LNCAP (cell line): ENCODE results near the gene OSBPL1A.

Source experiments
- TF ChIP-seq, protein P1 (sequence below): fragments of 450-650 bp; IDR thresholded peaks from 2 replicates; pipeline ENCODE4 v1.5.1; 2017; ENCODE audit warnings: mild to moderate bottlenecking

OSBPL1A gene

DNA sequence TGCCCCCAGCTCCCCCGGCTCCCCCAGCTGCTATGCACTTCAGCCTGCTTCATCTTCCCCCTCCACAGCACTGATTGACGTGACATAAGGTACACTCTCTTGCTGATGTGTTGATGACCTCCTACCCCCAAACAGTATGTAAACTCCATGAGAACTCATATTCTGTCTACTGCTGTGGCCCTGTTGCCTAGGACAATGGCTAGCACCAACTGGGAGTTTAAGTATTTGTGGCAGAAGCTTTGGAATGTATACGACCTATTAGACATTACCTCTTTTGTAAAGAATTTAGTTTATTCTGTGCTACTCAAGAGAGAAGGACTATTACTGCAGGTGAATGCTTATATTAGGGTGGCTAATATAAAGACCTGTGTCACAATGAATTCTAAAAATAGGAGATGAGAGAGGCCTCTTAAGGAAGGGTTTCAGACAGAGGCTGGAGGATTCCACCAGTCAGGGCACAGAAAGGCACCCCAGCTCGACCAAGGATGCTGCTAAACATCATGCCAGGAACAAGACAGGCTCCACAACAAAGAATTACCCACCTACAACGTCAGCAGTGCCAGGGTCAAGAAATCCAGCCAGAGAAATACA, 198.2 kb downstream of the OSBPL1A start:
- TF ChIP-seq, protein P1, sequence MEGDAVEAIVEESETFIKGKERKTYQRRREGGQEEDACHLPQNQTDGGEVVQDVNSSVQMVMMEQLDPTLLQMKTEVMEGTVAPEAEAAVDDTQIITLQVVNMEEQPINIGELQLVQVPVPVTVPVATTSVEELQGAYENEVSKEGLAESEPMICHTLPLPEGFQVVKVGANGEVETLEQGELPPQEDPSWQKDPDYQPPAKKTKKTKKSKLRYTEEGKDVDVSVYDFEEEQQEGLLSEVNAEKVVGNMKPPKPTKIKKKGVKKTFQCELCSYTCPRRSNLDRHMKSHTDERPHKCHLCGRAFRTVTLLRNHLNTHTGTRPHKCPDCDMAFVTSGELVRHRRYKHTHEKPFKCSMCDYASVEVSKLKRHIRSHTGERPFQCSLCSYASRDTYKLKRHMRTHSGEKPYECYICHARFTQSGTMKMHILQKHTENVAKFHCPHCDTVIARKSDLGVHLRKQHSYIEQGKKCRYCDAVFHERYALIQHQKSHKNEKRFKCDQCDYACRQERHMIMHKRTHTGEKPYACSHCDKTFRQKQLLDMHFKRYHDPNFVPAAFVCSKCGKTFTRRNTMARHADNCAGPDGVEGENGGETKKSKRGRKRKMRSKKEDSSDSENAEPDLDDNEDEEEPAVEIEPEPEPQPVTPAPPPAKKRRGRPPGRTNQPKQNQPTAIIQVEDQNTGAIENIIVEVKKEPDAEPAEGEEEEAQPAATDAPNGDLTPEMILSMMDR, result no peak

DNA sequence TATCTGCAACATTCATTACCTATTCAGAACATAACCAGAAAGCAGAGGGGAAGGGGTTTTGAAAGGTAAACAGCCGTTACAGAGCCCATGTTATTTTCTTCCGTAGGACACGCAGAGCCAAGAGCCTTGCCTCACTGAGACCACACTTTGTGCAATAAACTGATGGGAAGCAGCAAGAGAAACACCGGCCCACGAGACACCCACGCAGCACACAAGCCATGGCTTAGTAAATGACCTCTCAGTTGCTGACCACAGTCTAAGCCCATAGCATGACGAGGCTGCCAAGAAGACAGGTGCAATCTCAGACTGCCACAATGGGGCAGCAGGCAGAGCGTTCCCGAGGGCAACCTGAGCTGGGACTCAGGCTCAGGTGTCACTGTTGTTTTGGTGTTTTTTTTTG, 199.2 kb downstream of the OSBPL1A start:
- TF ChIP-seq, protein P1, result no peak

DNA sequence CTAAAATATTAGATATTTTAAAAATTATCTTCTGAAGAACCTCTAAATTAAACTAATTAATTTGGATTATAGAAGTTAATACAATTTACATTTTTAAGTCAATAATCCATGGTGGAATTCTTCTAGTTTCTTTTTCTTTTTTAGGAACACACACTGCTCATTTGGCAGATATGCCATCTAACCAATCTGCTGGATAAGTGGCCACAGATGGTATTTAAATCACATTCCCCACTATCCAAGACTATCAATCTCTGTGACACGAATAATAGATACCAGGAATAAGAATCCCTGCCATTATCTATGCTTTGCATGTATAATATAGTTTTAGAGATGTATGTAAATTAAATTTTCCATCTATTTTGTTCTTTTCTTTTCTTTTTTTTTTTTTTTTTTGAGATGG, 200.2 kb downstream of the OSBPL1A start:
- TF ChIP-seq, protein P1, result no peak

DNA sequence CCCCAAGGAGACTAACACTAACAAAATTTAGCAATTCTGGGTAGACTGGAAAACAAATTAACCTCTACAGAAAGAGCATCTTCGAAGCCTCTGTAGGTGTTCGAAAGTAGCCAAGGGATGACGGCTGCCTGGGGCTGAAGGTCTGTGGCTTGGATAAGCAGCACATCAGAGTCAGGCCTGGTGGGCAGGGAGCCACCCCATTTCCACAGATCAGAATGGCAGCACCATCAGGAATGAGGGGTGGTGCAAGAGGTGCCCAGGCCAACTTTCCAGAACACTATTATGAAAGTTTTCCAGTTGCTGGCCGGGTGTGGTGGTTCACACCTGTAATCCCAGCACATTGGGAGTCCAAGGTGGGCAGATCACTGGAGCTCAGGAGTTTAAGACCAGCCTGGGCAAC, 200.9 kb downstream of the OSBPL1A start:
- TF ChIP-seq, protein P1, result no peak

DNA sequence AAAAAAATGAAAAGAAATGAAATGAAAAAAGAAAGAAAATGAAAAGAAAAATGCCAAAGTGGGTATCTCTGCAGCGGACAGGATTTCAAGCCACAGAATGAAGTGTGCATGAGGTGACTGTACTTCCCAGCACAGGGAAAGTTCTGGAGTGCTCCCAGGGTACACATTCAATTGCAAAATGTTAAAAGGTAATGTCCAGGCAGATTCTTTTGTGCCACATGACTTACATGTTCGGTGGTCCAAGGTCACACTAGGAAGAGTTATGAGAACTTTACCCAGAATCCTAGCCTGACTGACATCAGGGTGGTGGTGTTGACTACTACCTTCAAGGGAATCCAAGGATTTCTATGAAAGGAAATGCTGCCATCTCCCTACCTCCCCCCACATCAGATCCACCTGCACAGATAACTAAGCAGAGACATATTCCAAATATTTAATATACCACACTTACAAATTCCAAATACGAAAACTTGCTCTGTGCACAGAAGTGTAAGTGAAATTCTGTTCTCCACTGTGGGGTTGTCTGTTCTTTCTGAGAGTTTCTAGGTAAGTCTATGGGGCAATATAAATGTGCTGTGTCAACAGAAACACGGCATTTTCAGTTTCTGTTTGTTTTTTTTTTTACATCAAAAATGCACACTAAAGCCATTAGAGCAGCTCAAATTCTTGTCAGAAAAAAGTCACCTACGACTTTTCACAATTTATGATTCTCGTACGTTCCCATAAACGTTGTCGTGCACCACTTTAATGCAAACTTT, 202.1 kb downstream of the OSBPL1A start:
- TF ChIP-seq, protein P1, result no peak

DNA sequence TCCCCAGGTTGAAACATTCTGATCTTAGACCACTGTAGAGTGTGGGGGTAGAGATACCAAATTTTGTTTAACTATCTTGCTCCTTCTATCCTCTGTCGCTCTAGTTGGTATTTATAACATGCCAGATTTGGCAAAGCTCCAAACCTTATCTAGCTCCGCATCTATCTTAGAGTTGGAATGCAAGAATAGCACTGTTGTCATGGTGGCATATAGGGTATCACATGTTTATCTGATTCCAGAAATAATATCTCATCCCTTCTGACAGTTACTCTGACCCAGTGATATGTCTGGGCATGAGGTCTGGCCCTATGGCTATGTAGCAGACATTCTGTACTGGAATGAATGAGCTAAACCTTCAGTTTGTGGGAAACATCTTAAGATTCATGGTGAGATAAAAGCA, 207.0 kb downstream of the OSBPL1A start:
- TF ChIP-seq, protein P1, result no peak

DNA sequence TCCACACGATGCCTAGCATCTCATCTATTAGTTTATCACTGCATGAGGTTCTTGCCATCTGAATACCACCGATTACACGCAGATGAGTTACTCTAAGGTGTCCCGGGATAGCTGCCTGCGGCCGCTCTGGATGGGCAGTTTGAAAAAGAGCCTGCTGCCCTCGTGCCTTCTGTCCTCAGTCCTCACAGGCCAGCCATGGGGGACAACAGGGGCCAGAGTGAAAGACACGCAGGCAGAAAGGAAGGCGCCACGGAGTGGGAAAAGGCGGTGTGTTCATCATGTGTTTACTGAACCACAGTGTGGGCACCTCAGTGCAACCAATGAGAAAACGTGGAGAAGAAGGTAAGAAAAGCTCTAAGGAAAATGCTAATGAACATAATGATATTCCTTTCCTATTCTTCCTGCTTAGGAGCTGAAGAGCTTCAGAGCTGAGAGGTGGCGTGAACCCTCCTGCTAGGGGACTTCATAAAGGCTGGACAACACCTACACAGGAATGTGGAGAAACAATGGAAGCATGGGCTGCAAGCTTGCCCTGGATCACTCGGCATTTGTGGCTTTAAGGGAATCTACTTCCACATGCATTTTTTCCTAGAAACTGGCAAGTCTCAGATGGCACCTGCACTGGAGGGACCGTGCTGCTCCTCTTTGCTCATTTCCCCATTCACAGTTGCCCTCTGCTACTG, 207.8 kb downstream of the OSBPL1A start:
- TF ChIP-seq, protein P1, result no peak
